Fibroblast of lung (primary cell): ENCODE measurements around the gene SLC25A25.

ENCODE experiments used
- EZH2 ChIP-seq: IDR thresholded peaks from 2 replicates; pipeline ENCODE4 v1.5.1; 2012; ENCODE audit warnings: low read length, control low read depth, mild to moderate bottlenecking; ENCODE audit errors: missing control alignments
- TF ChIP-seq, protein P1 (sequence below), 2 donors: IDR thresholded peaks in 1 of 2; conservative IDR thresholded peaks in 1 of 2; 1 replicate in 1 of 2; 2 replicates in 1 of 2; pipeline ENCODE4 v1.5.1; 2011 to 2012; ENCODE audit warnings: low read length in 2 of 2, control low read depth in 1 of 2, inconsistent platforms in 1 of 2, low read depth in 1 of 2, mild to moderate bottlenecking in 1 of 2

DNA sequence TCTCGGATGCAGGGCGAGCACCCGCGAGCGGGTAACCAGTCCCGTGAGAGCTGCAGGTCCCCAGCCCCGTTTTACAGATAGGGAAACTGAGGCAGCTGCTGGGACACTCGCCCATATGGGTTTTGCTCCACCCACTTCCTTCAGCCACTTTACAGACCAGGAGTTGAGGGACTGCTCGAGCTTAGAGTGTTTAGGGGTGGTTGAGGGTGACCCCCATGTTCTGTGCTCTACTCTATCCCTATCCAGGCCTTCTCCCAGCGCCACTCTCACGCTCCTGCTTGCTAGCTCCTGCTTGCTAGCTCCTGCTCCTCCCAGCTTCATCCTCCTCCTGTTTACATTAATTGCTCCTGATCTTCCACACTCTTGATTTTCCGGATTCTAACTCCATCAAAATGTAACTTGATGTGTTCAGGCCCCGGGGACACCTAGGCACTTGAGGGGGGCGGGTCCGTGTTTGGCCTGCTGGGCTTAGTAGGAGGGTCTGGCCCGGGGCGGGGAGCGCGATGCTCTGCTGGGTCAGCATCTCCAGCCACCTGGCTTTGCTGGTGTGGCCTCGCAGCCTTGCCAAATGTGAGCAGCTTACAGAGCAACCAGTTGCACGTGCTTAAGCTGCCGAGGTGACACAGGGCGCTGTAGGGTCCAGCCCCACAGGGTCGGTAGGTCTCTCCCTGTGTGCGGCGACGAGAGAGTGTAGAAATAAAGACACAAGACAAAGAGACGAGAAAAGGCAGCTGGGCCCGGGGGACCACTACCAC is 61.0 kb downstream of the SLC25A25 start:
- TF ChIP-seq, protein P1, sequence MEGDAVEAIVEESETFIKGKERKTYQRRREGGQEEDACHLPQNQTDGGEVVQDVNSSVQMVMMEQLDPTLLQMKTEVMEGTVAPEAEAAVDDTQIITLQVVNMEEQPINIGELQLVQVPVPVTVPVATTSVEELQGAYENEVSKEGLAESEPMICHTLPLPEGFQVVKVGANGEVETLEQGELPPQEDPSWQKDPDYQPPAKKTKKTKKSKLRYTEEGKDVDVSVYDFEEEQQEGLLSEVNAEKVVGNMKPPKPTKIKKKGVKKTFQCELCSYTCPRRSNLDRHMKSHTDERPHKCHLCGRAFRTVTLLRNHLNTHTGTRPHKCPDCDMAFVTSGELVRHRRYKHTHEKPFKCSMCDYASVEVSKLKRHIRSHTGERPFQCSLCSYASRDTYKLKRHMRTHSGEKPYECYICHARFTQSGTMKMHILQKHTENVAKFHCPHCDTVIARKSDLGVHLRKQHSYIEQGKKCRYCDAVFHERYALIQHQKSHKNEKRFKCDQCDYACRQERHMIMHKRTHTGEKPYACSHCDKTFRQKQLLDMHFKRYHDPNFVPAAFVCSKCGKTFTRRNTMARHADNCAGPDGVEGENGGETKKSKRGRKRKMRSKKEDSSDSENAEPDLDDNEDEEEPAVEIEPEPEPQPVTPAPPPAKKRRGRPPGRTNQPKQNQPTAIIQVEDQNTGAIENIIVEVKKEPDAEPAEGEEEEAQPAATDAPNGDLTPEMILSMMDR (conservative IDR thresholded peaks at IDR 0.05 in 1 of 2, IDR thresholded peaks at IDR 0.05 in 1 of 2; ENCODE audit: low read depth in 1 of 2, low read length in 2 of 2) = no peak
- no peak for TF ChIP-seq EZH2
